Camera-type eye (tissue), 1 donor: Measurements from ENCODE around the gene TSPEAR. TPM values are rescaled to one million over a fixed set of nuclear protein-coding genes. Genes with fewer than 3 reads are reported as not detected.

Experiments used
- total RNA-seq: library from RNA; depleted of rRNA; stranded (reverse); fragments of >200 nt; gene quantifications from one replicate; pipeline ENCODE4 v1.2.3, GENCODE V29; 2014

TSPEAR gene
- total RNA-seq, 1 donor from 2014 or later, result not detected

DNA sequence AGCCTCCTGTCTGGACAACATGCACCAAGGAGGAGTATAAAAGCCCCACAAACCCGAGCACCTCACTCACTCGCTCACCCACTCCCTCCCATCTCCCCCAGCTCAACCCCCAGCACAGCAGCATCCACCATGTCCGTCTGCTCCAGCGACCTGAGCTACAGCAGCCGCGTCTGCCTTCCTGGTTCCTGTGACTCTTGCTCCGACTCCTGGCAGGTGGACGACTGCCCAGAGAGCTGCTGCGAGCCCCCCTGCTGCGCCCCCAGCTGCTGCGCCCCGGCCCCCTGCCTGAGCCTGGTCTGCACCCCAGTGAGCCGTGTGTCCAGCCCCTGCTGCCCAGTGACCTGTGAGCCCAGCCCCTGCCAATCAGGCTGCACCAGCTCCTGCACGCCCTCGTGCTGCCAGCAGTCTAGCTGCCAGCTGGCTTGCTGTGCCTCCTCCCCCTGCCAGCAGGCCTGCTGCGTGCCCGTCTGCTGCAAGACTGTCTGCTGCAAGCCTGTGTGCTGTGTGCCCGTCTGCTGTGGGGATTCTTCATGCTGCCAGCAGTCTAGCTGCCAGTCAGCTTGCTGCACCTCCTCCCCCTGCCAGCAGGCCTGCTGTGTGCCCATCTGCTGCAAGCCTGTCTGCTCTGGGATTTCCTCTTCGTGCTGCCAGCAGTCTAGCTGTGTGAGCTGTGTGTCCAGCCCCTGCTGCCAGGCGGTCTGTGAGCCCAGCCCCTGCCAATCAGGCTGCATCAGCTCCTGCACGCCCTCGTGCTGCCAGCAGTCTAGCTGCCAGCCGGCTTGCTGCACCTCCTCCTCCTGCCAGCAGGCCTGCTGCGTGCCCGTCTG lies 137.5 kb downstream of the TSPEAR start, which contains the start of gene KRTAP10-4:
Gene KRTAP10-4, plus strand, starts transcription at position 100 of the 827 bp plus-strand sequence. Its CDS starts 30 bp downstream, at position 130.

DNA sequence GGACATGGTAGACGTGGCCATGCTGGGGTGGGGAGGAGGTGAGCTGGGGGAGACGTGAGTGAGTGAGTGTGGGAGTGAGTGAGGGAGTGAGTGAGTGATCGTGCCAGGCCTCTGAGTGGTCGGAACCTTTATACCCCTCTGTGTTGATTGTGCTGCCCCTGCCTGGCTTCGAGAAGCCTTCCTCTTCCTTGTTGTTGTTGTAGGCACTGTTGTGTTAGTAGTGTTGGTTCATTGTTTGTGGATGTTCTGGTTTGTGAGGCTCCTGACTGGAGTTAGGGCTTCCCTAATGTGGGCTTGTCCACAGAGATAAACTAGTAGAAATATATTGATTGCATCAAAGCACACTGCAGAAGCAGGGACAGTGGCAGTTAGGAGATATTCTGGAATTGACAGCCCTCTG lies 152.7 kb downstream of the TSPEAR start, which contains the start of gene KRTAP10-3:
Gene KRTAP10-3, minus strand, starts transcription at position 101 of the 400 bp plus-strand sequence. Its CDS starts 80 bp downstream, at position 21.

DNA sequence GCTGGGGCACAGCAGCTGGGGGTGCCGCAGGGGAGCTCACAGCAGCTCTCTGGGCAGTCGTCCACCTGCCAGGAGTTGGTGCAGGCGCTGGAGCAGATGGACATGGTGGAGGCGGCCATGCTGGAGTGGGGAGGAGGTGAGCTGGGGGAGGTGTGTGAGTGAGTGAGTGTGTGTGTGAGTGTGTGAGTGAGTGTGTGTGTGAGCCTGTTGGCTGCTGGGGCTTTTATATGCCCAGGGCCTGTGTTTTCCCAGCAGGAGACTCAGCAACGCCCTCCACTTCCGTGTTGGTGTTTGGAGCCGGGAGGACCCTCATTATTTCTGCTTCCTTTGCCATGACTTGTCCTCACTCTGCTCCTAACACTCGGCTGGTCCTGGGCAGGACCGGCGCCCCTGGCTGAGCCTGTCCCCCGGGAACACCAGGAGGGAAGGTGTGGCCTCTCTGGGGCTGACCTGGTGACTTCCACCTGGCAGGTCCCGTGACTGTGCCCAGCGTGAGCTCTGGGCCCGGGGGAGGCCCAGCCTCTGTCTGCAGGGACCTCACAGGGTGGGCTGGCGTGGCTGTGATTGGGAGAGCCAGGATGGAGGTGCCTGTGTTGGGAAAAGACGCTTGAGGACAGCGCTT lies 159.9 kb downstream of the TSPEAR start, which contains the start of gene KRTAP10-2:
Gene KRTAP10-2, minus strand, starts transcription at position 166 of the 622 bp plus-strand sequence. Its CDS starts 47 bp downstream, at position 119.

DNA sequence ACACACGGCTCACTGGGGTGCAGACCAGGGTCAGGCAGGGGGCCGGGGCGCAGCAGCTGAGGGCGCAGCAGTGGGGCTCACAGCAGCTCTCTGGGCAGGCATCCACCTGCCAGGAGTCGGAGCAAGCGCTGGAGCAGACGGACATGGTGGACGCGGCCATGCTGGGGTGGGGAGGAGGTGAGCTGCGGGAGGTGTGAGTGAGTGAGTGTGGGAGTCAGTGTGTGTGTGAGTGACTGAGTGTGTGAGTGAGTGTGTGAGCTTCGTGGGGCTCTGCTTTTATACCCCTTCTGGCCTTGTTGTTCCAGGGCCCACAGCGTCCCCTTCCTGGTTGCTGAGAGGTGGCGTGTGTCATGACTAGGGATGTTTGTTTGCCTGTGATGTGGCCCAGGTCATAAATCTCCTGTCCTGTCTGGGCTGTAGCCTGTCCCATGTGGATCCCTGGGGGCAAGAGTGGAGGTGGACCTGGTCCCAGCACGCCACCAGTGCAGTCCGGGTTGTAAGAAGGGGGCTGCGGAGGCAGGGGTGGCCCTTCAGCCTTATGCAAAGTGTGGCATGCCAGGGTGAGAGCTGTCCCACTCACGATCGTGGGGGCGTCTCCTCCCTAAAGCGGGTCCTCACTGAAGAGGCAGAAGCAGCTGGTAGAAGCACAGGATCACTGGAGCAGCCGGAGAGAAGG lies 171.2 kb downstream of the TSPEAR start, which contains the start of gene KRTAP10-1:
Gene KRTAP10-1, minus strand, starts transcription at position 205 of the 676 bp plus-strand sequence. Its CDS starts 45 bp downstream, at position 160.

DNA sequence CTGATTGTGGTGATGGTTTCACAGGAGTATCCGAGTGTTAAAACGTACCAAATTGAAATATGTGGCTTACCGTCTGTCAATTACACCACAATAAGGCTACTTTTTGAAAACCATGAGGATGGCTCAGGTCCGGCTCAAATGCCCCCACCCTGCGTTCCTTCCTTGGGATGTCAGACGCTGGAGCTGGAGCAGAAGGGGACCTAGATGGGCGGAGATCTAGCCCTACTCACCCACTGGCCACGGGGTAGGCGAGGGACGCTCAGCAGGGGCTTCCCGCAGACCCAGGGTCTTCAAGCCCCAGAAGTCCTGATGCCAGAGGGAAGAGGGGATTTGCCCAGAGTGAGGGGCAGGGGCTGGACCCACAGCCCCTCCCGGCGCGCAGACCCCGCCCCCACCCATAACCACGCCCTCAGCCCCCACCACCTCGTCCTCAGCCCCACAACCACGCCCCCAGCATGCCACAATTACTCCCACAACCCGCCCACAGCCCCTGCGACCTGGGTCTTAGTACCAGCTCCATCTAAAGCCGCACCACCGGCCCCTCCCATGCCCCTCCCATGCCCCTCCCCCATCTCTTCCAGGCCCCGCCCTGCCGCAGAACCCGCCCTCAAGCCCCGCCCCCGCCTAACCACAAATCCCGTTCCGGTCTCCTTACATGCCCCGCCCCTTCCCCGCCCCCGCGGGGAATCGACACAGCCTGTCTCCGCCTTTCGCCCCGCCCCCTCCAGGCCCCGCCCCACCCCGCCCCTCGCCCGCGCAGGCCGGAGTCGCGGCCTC lies 256.4 kb downstream of the TSPEAR start, which contains the start of gene LRRC3:
Gene LRRC3, plus strand, starts transcription at position 764 of the 777 bp plus-strand sequence. CDS start 1,135 bp downstream, outside the sequence.

Other genes starting within 250 kb of the TSPEAR start
- not detected for gene KRTAP10-1, start 171.4 kb downstream of the TSPEAR start, total RNA-seq
- not detected for gene KRTAP10-2, start 160.1 kb downstream of the TSPEAR start, total RNA-seq
- not detected for gene KRTAP10-3, start 152.8 kb downstream of the TSPEAR start, total RNA-seq
- gene KRTAP10-4, start 137.8 kb downstream of the TSPEAR start, total RNA-seq, result not detected
- not detected for gene KRTAP10-5, start 131.0 kb downstream of the TSPEAR start, total RNA-seq
- not detected for gene KRTAP10-6, start 119.1 kb downstream of the TSPEAR start, total RNA-seq
- not detected for gene KRTAP10-7, start 111.0 kb downstream of the TSPEAR start, total RNA-seq
- gene KRTAP10-8, start 99.5 kb downstream of the TSPEAR start, total RNA-seq, result not detected
- gene KRTAP10-9, start 84.5 kb downstream of the TSPEAR start, total RNA-seq, result not detected
- not detected for gene KRTAP10-10, start 74.2 kb downstream of the TSPEAR start, total RNA-seq
- gene KRTAP10-11, start 65.2 kb downstream of the TSPEAR start, total RNA-seq, result not detected
- not detected for gene KRTAP12-4, start 56.9 kb downstream of the TSPEAR start, total RNA-seq
- gene KRTAP12-3, start 53.6 kb downstream of the TSPEAR start, total RNA-seq, result not detected
- not detected for gene KRTAP12-2, start 44.6 kb downstream of the TSPEAR start, total RNA-seq
- not detected for gene KRTAP12-1, start 29.4 kb downstream of the TSPEAR start, total RNA-seq
- not detected for gene KRTAP10-12, start 14.4 kb downstream of the TSPEAR start, total RNA-seq
- gene UBE2G2, start 90.2 kb upstream of the TSPEAR start, total RNA-seq, result 73.3 TPM
- 59.3 TPM for gene SUMO3, start 106.5 kb upstream of the TSPEAR start, total RNA-seq
- 172 TPM for gene PTTG1IP, start 162.1 kb upstream of the TSPEAR start, total RNA-seq
- 24.1 TPM for gene ITGB2, start 209.3 kb upstream of the TSPEAR start, total RNA-seq
- 13.9 TPM for gene SLX9, start 228.5 kb upstream of the TSPEAR start, total RNA-seq